HG03039 (cell line): ENCODE data around the gene BYSL.

ENCODE experiments used
- ATAC-seq: cut with Tn5 transposase; IDR thresholded peaks from one replicate; pipeline ENCODE4 v1.9.1; 2021; ENCODE audit warnings: mild to moderate bottlenecking, moderate library complexity; ENCODE audit not compliant: unreplicated experiment

Gene BYSL

DNA sequence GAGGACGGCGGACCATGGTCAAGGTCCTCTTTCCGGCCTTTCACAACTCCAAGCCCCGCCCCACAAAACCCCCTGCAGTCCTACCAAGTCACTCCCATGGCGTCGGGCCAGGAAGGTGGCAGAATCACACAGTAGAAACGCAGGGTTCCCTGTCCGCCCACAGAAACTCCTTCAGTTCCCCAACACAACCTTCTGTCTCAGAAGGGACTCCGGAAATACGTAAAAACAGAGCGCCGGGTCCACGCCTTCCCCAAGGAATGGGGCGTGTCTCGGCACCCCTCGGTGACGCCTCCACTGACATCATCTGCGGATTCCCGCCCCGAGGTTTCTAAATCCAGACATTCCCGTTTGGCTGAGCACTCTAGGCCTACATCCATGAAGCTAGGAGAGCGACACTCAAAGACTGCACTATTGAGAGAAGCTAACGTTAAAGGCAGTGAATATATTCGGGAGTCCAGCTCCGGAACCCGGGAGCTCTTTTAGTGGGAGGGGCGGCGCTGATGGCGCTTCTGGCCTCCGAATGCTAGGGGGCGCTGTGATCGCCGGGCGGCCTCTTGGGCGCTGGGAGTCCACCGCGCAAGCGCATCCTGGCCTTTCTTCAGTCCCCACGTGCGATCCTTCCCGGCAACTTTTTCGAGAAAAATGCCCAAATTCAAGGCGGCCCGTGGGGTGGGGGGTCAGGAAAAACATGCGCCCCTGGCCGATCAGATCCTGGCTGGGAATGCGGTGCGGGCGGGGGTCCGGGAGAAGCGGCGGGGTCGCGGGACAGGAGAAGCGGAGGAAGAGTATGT, at the start of gene BYSL, which contains the start of gene MED20:
Gene BYSL, plus strand, starts transcription at position 579 of the 791 bp plus-strand sequence. Its CDS starts 64 bp downstream, at position 643.
Gene MED20, minus strand, starts transcription at position 219 of the 791 bp plus-strand sequence. Its CDS starts 121 bp downstream, at position 98.
- ATAC-seq: peak; percentile 86

GRCh38 chr6:41871691-41872090, 49.6 kb upstream of the BYSL start:
- no peak for ATAC-seq

DNA sequence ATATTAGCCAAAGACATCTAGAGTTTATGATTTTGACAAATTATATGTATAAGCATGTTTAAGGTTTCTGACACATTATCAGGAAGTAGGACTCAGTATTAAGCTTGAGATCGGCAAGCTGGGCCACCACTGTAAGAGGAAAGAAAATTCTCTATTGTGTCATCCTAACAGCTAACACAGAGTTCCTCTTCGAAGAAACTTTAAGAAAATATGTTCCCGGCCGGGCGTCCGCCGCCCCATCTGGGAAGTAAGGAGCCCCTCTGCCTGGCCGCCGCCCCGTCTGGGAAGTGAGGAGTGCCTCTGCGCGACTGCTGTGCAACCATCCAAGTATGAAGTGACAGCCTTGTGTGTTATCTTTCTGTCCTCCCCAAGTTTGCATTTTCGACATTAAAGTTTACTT, 49.2 kb upstream of the BYSL start:
- ATAC-seq: no peak

DNA sequence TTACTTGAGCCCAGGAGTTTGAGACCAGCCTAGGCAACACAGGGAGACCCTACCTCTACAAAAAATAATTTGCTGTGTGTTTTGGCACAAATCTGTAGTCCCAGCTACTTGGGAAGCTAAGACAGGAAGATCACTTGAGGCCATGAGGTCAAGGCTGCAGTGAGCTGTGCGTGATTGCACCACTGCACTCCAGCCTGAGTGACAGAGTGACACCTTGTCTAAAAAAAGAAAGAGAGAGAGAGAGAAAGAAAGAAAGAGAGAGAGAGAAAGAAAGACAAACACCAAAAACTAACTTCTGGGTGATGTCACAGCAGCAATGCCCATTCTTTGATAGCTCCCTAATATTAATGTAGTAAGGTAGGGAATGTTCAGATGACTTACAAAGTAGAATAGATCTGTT, 46.6 kb upstream of the BYSL start:
- ATAC-seq: no peak

- no peak for ATAC-seq
Measured at GRCh38 chr6:41877051-41877680, 44.1 kb upstream of the BYSL start.

DNA sequence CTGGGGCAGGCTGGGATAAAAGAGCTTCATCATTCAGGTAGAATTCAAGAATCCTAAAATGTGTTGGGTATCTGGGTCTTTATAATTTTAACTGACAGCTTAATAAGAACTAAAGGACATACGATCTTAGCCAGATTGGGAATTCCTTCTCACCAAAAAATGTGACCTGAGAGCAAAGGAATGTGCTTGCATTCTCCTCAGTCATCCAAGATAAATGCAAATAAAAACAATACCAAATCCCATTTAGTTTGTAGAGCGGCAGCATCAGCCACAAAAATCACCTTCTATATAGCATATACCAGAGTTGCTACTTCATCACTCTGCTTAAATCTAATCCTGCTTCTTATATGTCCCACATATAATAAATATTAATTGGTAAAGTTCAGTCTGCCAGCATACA, 43.1 kb upstream of the BYSL start:
- no peak for ATAC-seq

- no peak for ATAC-seq
Measured at GRCh38 chr6:41878961-41879405, 42.3 kb upstream of the BYSL start.

DNA sequence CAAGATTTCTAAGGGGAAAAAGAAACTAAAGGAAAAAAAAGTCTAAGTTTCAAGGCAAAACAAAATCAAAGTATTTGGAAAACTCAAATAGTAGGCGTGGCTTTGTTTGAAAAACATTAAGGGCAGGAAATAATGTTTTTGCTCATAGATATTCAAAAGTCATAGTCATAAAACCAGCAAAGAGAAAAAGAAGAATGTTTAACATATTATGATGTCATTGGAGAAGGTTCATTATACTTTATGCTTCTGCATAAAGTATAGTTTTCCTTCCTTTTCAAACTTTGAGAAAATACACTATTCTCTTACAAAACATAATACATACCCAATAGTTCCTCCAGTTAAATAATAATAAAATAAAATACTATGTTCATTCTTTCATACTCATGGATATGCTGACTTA, 39.8 kb upstream of the BYSL start:
- ATAC-seq: no peak

DNA sequence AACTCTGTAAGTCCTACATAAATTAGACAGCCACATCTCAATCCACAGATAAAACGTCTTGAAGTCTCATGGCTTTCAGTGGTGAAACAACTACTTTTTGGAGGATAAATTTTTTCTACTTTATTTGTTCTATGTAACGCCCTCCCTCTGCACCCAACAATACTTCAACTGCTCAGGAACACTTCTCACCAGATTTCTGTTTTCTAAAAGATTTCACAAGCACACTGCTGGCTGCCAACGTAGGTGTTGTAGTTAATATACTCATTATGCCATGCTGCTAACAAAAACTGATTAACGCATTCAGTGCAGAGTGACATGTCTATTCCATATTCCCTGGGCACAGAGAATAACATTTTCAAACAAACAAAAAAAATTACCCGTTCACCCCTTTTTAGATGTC, 36.3 kb upstream of the BYSL start:
- no peak for ATAC-seq

DNA sequence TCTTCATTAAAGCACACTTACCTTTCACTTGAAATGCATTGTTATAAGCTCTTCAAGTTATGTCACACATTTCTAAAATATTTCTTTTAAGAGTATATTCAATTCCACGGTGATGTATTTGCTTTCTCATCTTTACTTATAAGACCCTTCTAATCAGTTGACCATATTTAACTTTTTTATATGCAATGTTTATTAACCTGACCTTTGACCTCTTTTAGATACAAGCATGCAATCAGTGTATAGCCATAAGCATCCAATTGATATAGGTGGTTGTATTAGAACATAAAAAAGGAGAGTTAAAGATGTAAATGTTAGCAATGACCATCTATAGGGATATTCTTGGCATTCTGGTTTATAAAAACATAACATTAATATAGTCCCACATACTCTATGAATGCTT, 35.4 kb upstream of the BYSL start:
- ATAC-seq: no peak

- no peak for ATAC-seq
Measured at GRCh38 chr6:41887331-41887751, 34.0 kb upstream of the BYSL start.

- ATAC-seq: no peak
Measured at GRCh38 chr6:41892921-41893564, 28.3 kb upstream of the BYSL start.

DNA sequence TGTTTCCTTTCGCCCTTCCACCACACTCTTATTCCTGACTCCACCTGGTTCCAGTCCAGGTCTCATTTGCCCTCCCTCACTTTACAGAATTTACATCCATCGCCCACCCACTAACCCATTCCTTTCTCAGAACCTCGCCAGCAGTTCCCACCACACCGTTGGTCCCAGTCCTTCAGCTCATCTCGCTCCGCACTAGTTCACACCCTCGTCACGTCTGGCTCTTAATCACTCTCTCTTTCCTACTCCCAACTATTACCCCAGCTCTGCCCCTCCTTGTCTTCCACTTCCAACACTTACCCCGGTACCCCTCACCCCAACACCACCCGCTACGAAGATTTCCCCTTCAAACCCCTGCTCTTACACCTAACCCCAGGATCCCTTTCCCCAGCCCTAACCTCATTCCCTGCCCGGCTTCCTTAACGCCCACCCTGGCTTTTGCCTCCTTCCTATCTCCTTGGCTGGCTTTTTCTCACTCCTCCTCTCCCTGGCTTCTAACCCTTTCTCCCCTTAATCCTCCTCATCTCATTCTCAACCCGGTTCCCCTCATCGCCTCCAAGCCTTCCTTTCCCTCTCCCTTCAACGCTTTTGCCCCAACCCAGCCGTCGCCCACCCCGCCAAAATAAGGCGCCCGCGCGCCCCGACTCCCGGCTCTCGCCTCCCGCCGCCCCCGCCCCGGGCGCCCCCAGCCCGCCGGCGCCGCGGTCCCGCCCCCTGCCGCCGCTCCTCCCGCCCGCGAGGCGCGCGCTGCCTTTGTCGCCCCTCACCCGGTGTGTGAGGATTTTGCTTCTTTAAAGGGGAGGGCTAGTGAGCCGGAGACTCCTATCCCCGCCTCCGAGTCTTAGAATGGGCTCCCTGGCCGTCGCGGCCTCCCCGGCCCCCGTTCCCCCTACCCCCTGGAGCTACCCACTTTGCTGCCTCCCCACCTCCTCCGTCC, 26.7 kb upstream of the BYSL start:
- ATAC-seq: peak; percentile 27

DNA sequence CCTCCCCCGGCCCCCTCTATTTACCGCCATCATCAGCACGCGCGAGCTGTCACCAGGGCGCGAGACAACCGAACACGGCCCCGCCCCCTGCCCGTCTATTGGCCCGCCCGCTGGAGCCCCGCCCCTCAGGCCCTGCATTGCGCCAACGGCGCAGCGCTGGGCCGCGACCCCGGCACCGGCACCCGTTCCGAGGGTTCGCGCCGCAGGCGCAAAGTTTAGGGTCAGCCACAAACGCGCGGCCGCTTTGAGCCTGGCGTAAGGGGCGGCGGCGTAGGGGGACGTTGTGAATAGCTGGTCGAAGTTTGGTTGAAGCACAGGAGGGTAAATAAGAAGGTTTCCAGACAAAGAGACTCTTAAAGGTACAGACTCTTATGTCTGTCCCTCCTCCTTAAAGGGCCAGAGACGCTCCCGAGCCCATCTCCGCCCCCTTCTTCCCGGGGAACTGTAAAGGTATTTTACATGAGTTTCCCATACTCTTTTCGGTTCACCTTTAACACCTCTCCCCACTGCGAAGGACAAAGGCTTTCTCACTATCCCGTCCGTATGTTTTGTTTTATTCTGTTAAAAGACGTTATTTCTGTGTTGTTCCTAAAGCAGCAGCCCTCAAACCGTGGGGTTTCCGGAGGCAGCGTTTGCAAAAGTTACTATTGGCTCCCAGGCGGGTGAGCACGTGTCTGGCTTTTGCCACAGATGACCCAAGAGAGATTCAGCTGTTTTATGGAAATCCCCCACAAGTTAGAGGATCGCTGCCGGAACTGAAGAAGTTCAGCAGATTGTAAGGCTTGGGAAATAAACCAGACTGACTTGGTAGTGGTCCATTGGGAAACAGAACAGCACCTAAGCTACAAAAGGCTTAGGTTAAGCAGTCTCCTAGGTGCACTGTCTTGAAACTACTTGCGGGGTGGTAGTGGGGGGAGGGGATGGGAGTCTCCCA, 25.7 kb upstream of the BYSL start, which contains the start of gene USP49:
Gene USP49, minus strand, starts transcription at position 76 of the 934 bp plus-strand sequence. CDS start 88,392 bp downstream, outside the sequence.
- peak; percentile 80 for ATAC-seq

DNA sequence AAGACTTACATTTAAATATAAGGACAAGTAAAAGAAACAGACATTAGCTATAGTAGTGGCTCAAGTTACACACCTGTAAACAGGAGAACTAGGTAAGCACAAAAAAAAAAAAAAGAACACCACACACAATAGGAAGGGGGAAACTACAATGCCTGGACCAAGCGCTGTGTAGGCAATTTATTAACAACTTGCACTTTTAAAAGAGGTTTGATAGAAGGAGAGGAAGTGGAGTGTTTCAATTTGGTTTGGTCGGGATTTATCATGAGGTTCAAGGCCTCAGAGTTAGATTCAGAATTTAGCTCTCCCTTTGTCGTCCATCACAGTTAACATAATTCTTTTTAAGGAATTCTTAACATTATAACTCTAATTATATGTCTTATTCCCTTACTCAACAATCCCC, 25.0 kb upstream of the BYSL start:
- ATAC-seq: no peak

DNA sequence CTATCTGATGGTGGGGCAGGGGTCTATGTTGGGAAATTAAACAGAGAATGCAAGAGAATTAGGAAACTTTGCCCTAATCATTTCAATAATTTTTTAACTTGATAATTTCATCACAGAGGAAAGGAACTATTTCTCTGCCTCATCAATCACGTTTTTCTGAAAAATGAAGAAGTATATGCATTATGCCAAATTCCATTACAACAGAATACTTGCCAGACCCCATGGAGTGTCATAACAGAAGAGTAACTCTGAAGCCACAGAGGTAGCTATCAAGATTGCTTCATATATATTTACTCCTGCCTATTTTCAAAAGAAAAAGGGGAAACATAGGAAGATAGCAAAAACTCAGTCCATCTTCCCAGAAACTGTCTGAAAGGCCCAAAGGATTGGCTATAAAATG, 20.4 kb upstream of the BYSL start:
- no peak for ATAC-seq

- ATAC-seq: no peak
Measured at GRCh38 chr6:41901882-41902519, 19.3 kb upstream of the BYSL start.

DNA sequence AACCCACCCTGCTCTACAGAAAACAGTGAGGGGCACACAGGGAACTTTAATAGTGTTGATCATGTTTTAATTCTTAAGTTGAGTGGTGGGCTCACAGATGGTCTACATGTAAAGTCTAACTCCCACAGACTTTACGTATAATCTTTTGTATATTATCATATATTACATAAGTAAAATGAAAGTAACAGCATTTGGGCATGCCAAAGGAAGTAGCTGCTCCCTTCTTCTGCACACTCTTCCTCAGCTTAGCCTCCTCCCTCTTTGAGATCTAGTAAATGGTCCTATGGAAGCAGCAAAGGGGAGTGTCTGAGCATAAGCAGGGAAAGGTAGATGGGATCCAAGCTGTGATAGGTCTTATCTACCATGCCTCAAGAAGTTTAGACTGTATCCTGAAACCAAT, 11.6 kb upstream of the BYSL start:
- no peak for ATAC-seq

GRCh38 chr6:41914343-41914742, 7.0 kb upstream of the BYSL start:
- no peak for ATAC-seq
